Activated CD8-positive, alpha-beta memory T cell treated with anti-CD3 and anti-CD28 coated beads for 4 hours (primary cell): ENCODE measurements around the gene ENO2.

Experiments
- DNase-seq, 2 donors: peaks; one replicate each; pipeline ENCODE4 v3.0.0-alpha.2; 2020; ENCODE audit warnings: low read depth in 2 of 2

The ENO2 gene

DNA sequence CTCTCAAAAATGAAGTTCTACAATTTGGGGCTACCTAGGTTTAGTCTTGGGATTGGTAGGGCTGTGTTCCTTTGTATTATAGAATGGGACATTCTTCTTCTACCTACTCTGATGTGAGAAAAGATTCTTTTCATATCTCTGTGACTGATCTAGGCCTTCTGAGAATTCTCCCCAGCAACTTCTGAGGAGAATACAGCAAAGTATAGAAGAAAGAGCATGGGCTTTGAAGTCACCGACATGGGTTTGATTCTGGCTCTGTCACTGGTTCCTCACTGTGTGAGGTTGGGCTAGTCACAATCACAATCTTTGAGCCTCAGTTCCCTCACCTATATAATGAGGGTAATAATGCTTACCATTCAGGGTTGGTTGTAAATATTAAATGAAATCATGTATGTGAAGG lies 18.4 kb downstream of the ENO2 start:
- DNase-seq: no peak

DNA sequence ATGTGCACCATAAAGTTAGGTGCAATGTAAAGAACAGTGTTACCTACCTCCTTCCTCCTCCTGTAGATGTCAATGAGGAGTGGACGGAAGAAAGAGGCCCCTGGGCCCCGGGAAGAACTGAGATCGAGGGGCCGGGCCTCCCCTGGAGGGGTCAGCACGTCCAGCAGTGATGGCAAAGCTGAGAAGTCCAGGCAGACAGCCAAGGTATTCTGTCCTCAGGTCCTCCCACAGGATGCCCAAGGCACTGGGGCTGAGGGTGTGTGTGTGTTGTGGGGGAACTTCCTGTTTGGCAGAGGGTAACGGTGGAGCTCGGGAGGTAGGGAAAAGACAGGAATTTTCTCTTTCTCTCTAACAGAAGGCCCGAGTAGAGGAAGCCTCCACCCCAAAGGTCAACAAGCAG lies 19.7 kb downstream of the ENO2 start:
- DNase-seq: no peak

DNA sequence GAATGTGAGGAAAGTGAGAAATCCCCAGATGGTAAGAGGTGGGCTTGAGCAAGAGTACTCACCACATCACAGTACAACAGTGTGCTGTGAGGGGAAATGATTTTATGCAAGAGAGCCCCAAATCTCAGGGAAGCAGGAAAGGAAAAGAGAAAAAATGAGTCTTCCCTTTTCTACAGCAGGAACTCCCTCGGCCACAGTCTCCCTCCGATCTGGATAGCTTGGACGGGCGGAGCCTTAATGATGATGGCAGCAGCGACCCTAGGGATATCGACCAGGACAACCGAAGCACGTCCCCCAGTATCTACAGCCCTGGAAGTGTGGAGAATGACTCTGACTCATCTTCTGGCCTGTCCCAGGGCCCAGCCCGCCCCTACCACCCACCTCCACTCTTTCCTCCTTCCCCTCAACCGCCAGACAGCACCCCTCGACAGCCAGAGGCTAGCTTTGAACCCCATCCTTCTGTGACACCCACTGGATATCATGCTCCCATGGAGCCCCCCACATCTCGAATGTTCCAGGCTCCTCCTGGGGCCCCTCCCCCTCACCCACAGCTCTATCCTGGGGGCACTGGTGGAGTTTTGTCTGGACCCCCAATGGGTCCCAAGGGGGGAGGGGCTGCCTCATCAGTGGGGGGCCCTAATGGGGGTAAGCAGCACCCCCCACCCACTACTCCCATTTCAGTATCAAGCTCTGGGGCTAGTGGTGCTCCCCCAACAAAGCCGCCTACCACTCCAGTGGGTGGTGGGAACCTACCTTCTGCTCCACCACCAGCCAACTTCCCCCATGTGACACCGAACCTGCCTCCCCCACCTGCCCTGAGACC lies 21.2 kb downstream of the ENO2 start:
- DNase-seq: no peak

DNA sequence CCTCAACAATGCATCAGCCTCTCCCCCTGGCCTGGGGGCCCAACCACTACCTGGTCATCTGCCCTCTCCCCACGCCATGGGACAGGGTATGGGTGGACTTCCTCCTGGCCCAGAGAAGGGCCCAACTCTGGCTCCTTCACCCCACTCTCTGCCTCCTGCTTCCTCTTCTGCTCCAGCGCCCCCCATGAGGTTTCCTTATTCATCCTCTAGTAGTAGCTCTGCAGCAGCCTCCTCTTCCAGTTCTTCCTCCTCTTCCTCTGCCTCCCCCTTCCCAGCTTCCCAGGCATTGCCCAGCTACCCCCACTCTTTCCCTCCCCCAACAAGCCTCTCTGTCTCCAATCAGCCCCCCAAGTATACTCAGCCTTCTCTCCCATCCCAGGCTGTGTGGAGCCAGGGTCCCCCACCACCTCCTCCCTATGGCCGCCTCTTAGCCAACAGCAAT lies 21.8 kb downstream of the ENO2 start:
- no peak for DNase-seq

DNA sequence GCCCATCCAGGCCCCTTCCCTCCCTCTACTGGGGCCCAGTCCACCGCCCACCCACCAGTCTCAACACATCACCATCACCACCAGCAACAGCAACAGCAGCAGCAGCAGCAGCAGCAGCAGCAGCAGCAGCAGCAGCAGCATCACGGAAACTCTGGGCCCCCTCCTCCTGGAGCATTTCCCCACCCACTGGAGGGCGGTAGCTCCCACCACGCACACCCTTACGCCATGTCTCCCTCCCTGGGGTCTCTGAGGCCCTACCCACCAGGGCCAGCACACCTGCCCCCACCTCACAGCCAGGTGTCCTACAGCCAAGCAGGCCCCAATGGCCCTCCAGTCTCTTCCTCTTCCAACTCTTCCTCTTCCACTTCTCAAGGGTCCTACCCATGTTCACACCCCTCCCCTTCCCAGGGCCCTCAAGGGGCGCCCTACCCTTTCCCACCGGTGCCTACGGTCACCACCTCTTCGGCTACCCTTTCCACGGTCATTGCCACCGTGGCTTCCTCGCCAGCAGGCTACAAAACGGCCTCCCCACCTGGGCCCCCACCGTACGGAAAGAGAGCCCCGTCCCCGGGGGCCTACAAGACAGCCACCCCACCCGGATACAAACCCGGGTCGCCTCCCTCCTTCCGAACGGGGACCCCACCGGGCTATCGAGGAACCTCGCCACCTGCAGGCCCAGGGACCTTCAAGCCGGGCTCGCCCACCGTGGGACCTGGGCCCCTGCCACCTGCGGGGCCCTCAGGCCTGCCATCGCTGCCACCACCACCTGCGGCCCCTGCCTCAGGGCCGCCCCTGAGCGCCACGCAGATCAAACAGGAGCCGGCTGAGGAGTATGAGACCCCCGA lies 22.5 kb downstream of the ENO2 start:
- DNase-seq: no peak

DNA sequence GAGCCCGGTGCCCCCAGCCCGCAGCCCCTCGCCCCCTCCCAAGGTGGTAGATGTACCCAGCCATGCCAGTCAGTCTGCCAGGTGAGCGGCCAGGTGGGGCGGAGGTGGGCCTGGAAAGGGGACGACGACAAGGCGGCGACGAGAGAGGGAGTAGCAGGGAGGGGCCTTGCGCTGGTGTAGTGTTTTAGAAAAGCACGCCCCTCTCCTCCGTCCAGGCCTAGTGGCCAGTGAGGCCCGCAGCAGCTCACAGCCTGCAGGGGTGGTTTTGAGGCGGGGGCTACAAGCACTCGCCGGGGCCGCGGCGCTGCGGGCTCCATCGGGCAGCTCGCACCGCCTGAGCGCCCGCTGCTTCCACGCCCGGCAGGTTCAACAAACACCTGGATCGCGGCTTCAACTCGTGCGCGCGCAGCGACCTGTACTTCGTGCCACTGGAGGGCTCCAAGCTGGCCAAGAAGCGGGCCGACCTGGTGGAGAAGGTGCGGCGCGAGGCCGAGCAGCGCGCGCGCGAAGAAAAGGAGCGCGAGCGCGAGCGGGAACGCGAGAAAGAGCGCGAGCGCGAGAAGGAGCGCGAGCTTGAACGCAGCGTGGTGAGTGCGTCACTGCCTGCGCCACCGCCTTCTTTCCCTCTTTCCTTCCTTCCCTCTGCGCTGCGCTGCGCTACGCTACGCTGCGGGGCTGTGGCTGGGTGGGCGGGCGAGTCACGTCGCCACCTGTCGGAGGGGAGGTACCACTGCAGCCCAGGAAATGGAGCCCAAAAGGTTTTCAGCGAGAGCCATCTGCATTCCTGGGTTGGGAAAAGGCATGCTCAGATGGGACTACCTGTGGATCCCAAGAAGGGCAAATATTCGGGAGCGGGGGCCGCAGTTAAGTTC lies 23.3 kb downstream of the ENO2 start:
- peak; percentile 83 to 87 for DNase-seq

DNA sequence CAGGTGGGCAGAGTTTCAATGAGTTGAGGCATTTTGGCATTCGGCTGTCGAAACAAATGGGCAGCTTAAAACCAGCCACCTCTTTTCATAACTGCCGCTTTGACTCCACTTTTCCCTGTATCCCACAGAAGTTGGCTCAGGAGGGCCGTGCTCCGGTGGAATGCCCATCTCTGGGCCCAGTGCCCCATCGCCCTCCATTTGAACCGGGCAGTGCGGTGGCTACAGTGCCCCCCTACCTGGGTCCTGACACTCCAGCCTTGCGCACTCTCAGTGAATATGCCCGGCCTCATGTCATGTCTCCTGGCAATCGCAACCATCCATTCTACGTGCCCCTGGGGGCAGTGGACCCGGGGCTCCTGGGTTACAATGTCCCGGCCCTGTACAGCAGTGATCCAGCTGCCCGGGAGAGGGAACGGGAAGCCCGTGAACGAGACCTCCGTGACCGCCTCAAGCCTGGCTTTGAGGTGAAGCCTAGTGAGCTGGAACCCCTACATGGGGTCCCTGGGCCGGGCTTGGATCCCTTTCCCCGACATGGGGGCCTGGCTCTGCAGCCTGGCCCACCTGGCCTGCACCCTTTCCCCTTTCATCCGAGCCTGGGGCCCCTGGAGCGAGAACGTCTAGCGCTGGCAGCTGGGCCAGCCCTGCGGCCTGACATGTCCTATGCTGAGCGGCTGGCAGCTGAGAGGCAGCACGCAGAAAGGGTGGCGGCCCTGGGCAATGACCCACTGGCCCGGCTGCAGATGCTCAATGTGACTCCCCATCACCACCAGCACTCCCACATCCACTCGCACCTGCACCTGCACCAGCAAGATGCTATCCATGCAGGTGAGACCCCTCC lies 24.2 kb downstream of the ENO2 start:
- DNase-seq: no peak

DNA sequence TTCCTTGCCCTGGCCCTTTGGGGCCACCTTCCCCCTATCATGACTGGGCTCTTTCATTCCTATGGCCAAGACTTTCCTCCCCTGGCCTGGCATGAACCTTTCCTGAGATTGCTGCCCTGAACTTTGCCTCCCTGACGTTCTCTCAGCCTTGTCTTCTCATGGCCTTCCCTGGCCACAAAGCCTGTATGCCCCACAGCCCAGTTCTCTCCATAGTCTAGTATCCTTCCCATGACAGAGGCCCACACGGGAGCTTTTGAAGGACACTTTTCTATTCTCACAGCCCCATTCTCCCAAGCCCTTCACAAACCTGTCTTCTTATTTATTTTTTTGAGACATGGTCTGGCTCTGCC lies 24.8 kb downstream of the ENO2 start:
- no peak for DNase-seq

DNA sequence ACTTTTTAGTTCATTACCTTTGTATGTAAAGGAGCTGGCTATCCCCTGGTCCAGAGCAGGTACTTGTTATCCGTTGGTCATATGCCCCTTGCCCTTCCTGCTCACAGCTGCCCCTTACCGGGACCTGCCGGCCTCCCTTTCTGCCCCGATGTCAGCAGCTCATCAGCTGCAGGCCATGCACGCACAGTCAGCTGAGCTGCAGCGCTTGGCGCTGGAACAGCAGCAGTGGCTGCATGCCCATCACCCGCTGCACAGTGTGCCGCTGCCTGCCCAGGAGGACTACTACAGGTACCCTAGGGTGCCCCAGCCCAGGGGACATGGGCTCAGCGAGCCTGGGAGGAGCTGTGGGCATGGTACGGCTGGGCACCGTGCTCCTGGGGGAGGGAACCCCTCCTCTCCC lies 26.9 kb downstream of the ENO2 start:
- DNase-seq: no peak

DNA sequence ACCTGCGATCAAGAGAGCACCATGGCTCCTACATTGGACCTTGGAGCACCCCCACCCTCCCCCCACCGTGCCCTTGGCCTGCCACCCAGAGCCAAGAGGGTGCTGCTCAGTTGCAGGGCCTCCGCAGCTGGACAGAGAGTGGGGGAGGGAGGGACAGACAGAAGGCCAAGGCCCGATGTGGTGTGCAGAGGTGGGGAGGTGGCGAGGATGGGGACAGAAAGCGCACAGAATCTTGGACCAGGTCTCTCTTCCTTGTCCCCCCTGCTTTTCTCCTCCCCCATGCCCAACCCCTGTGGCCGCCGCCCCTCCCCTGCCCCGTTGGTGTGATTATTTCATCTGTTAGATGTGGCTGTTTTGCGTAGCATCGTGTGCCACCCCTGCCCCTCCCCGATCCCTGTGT lies 27.4 kb downstream of the ENO2 start:
- no peak for DNase-seq

DNA sequence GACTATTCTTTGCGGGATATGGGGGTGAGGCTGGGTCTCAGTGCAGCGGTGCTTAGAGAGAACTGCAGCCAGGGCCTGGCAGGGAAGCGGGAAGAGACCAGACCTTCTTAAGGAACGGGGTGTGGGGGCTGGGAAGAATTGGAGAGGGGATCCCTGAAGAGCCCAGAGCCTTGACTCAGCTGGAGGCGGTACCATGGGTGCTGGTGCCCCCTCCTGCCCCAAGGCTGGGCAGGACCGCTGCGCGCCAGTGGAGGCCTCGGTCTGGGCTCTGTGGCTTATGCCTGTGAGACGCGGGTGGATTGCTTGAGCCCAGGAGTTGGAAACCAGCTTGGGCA lies 27.9 kb downstream of the ENO2 start:
- DNase-seq: no peak

DNA sequence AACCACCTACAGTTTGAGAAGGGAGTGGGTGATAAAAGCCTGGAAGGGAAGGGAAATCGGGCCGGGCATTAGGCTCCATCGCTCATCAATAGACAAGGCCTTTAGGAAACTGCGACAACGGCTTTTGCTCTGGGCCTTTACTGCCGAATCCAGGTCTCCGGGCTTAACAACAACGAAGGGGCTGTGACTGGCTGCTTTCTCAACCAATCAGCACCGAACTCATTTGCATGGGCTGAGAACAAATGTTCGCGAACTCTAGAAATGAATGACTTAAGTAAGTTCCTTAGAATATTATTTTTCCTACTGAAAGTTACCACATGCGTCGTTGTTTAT lies 29.0 kb downstream of the ENO2 start:
- no peak for DNase-seq

DNA sequence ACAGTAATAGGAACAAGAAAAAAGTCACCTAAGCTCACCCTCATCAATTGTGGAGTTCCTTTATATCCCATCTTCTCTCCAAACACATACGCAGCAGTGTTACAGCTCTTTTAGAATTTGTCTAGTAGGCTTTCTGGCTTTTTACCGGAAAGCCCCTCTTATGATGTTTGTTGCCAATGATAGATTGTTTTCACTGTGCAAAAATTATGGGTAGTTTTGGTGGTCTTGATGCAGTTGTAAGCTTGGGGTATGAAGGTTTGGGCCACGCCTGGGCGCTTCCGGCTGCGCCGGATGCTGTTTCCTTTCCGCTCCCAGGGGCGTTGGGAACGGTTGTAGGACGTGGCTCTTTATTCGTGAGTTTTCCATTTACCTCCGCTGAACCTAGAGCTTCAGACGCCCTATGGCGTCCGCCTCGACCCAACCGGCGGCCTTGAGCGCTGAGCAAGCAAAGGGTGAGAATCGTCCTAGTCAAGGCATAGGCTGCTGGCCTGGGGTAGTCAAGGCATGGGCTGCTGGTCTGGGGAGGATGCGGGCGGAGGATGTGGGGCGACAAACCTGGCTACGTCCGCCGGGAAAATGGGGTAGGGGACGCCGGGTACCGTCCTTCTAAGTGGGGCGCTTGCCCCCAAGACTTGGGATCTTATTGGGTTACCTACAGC lies 29.5 kb downstream of the ENO2 start, which contains the start of the genes C12orf57 and RNU7-1:
Gene C12orf57 (plus strand): TSS at position 301 of the 659 bp plus-strand sequence. CDS start 100 bp downstream, at position 401.
Gene RNU7-1 (plus strand): TSS at position 95 of the 659 bp plus-strand sequence.
- DNase-seq: no peak

DNA sequence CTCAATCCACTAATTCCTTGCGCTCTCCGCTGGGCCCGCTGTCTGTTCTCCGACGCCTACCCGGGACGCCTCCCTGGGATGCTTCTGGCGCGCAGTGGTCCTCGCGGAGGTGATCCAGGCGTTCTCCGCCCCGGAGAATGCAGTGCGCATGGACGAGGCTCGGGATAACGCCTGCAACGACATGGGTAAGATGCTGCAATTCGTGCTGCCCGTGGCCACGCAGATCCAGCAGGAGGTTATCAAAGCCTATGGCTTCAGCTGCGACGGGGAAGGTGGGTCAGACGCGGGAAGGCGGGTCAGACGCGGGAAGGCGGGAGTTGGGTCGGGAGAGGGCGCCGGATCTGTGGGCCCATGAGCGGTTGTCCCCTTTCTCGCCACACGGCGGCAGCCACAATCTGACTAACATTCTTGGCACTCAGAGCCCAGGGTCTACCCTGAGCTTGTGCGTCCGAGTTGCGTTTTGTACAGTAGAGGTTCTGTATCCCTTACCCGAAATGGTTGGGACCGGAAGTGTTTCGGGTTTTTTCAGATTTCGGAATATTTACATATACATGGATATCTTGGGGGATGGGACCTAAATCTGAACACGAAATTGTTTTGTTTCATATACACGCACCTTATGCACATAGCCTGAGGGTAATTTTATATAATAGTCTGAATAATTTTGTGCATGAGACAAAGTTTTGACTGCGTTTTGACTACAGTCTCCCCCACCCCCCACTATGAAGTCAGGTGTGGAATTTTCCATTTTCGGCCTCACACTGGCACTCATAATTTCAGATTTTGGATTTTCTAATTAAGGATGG lies 30.2 kb downstream of the ENO2 start:
- peak; percentile 73 to 76 for DNase-seq

DNA sequence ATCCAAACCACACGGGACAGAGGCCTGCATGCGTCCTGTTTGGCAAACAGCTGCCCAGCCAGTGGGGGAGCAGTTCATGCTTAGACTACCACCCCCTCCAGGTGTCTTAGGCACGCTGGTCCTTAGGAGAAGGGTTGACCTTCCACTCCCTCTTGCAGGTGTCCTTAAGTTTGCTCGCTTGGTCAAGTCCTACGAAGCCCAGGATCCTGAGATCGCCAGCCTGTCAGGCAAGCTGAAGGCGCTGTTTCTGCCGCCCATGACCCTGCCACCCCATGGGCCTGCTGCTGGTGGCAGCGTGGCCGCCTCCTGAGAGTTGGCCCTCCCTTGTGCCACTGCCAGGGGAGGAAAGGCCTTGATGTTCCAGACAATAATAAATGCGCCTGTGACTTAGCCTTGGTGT lies 31.2 kb downstream of the ENO2 start:
- no peak for DNase-seq

DNA sequence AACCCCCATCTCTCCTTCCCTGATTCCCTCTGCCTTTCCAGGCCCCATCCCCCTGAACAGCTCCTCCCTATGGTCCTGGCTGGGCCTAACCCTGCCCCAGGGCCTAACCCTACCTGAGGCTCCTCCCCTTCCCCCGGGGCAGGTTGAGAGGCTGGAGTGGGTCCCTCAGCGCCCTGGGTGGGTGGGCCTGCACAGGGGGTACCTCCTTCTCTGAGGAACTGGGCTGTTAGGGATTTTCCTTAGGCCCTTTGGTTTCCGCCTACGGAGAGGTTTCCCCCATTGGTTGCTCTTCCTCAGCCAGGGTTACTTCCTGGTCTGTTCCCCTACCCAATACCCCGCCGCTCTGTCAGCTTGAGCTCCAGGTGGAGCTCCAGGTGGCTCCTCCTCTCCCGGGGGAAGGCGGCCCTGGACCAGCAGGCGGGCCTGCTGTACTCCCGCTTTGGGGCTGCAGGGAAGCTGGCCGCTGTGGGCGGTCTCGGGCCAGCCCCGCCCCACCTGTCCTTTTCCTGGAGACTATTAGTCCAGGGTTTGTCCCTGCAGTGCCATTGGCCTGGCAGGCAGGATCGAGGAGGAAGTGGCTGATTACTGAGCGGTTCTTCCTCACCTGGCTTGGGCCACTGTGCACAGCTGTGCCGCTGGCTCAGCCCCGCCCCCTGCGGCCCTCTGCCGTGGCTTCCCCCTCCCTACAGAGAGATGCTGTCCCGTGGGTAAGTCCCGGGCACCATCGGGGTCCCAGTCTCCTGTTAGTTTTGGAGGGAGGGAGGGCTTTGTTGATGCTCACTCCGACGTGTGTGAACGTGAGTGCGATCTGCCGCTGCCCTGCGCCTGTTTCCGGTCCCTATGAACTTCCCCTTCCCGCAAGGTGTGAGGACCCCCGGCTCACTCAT lies 31.9 kb downstream of the ENO2 start:
- DNase-seq: no peak

DNA sequence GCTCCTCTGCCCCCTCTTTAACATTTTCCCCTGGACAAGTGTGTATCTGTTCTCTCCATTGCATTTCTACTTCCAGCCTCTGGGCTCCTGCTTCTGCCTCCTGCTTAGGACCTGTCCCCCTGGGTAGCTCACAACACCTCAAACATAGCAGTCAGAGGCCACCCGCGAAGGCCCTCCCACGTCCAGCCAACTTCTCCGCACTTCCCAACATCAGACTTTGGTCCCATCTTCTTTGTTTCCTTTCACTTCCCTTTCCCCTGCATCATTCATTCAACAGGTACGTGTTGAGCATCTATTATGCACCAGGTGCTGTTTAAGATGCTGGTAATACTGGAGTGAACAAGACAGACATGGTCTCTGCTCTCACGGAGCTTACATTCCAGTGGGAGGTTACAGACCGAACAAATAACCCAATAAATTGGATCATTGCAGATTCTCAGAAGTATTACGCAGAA lies 32.6 kb downstream of the ENO2 start:
- no peak for DNase-seq

DNA sequence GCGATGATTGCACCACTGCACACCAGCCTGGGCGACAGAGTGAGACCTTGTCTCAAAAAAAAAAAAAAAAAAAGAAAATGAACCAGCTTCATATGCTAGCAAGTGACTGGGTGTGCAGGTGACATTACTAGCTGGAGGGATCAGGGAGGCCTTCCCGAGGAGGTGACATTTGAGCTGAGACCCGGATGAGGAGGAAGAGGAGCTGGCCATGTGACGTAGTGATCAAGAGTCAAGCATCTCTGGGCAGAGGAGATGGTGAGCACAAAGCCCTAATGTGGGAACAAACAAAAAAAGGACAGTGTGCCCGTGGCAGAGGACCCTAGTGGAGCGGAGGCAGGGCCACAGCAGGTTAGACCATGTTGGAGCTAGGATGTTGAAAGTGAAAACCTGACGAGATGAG lies 33.2 kb downstream of the ENO2 start:
- DNase-seq: no peak
